Endodermal cell (in vitro differentiated cells): Measurements from ENCODE around the gene IFI27L2. TPM values are rescaled to one million over a fixed set of nuclear protein-coding genes. Genes with fewer than 3 reads are reported as not detected.

Experiments used
- DNase-seq: peaks from one replicate; pipeline ENCODE4 v3.0.0-alpha.2; 2017
- H3K27ac ChIP-seq: 2 replicates; pipeline ENCODE4 v1.5.1; 2013; ENCODE audit warnings: mild to moderate bottlenecking, low read depth, low read length, moderate library complexity
- H3K27me3 ChIP-seq: 2 replicates; pipeline ENCODE4 v1.6.1; 2013; ENCODE audit warnings: mild to moderate bottlenecking, low read length, moderate library complexity; ENCODE audit not compliant: insufficient read depth, control insufficient read depth, poor library complexity, severe bottlenecking
- H3K36me3 ChIP-seq: 2 replicates; pipeline ENCODE4 v1.7.0; 2013; ENCODE audit warnings: mild to moderate bottlenecking, low read length, moderate library complexity; ENCODE audit not compliant: control insufficient read depth, insufficient read depth
- H3K4me1 ChIP-seq: one replicate; pipeline ENCODE4 v1.7.0; 2013; ENCODE audit warnings: low read length; ENCODE audit not compliant: control insufficient read depth, insufficient read depth
- H3K4me3 ChIP-seq: 2 replicates; pipeline ENCODE4 v1.5.1; 2013; ENCODE audit warnings: mild to moderate bottlenecking, low read length, moderate library complexity
- H3K9ac ChIP-seq: 2 replicates; pipeline ENCODE4 v1.6.1; 2013; ENCODE audit warnings: mild to moderate bottlenecking, low read length, moderate library complexity; ENCODE audit not compliant: poor library complexity, severe bottlenecking; ENCODE audit errors: extremely low read depth
- H3K9me3 ChIP-seq: 2 replicates; pipeline ENCODE4 v1.6.1; 2013; ENCODE audit warnings: mild to moderate bottlenecking, low read length, moderate library complexity; ENCODE audit not compliant: control insufficient read depth
- H3K27ac Mint-ChIP-seq: 2 replicates; pipeline ENCODE4 v1.8.0; 2020; ENCODE audit warnings: mixed read lengths
- H3K27me3 Mint-ChIP-seq: 2 replicates; pipeline ENCODE4 v1.8.0; 2021; ENCODE audit warnings: mild to moderate bottlenecking, mixed read lengths; ENCODE audit not compliant: insufficient read depth
- H3K36me3 Mint-ChIP-seq: 2 replicates; pipeline ENCODE4 v1.8.0; 2020; ENCODE audit warnings: low read depth, mixed read lengths
- H3K4me1 Mint-ChIP-seq: 2 replicates; pipeline ENCODE4 v1.8.0; 2020; ENCODE audit warnings: mixed read lengths
- H3K4me3 Mint-ChIP-seq: 2 replicates; pipeline ENCODE4 v1.8.0; 2020; ENCODE audit warnings: mild to moderate bottlenecking, moderate library complexity, mixed read lengths
- H3K9me3 Mint-ChIP-seq: 2 replicates; pipeline ENCODE4 v1.8.0; 2020; ENCODE audit warnings: mild to moderate bottlenecking, mixed read lengths
- WGBS, 2 experiments: methylation state at CpG; one replicate each; pipeline versions ENCODE4 v1.1.5 to v1.1.7; 2013; ENCODE audit warnings: missing lambda C conversion rate in 2 of 2, mixed read lengths in 1 of 2; ENCODE audit not compliant: insufficient coverage in 1 of 2, insufficient read length in 1 of 2; 5-methylcytosine and 5-hydroxymethylcytosine counted together
- total RNA-seq, 2 donors: library from RNA; stranded (reverse); fragmentation: NEBNext Ultra II Directional in 1 of 2; extraction: Animal tissue kit (Norgen Biotek cat#: 25700) in 1 of 2; gene quantifications; 2 replicates in 1 of 2; 3 replicates in 1 of 2; pipeline ENCODE4 v1.2.1, GENCODE V29; 2021
- TF ChIP-seq, protein P1 (sequence below): fragments of 200-600 bp; sonication (generic); conservative IDR thresholded peaks from 2 replicates; pipeline ENCODE4 v1.5.0; 2021; ENCODE audit warnings: antibody characterized with exemption, mild to moderate bottlenecking

IFI27L2 gene
- total RNA-seq, 2 donors from 2014 or later, result 36.0 to 43.7 TPM

DNA sequence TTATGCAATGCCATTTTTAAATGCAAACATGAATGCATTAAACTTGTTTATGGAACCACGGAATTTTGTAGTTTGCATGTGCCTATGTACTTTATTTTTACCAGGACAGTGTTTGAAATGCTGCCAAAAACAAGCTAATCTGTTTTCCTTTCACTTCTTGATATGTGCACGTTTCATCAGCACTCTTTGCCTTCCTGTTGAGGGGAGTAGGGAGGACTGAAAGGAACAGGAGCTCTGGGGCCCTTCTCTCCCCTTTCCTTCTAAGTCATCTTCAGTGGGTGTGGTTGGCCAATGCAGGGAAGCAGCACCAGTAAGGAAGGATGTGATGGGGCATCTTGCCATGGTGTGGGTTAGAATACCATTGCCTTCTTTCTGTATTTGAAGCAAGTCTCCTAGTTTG, 32.6 kb upstream of the IFI27L2 start:
- Histone ChIP-seq H3K9ac (no peak overlapping the region), H3K27ac (no peak overlapping the region), H3K4me1 (no peaks in the 10 kb centered on the region), H3K4me3 (no peak overlapping the region), H3K27me3 (no peaks in the 10 kb centered on the region), H3K9me3 (no peaks in the 10 kb centered on the region), H3K36me3 (no peaks in the 10 kb centered on the region)
- no peak for DNase-seq
- Mint-ChIP-seq H3K4me1 (peaks cover 9% of the 10 kb centered on the region), H3K27ac (no peak overlapping the region), H3K36me3 (no peaks in the 10 kb centered on the region), H3K9me3 (no peaks in the 10 kb centered on the region), H3K27me3 (peaks cover 12% of the 10 kb centered on the region), H3K4me3 (no peak overlapping the region)
- WGBS, 2 experiments, result 62 to 85% methylated on average over 2 of the region's 2 CpGs
- TF ChIP-seq, protein P1, sequence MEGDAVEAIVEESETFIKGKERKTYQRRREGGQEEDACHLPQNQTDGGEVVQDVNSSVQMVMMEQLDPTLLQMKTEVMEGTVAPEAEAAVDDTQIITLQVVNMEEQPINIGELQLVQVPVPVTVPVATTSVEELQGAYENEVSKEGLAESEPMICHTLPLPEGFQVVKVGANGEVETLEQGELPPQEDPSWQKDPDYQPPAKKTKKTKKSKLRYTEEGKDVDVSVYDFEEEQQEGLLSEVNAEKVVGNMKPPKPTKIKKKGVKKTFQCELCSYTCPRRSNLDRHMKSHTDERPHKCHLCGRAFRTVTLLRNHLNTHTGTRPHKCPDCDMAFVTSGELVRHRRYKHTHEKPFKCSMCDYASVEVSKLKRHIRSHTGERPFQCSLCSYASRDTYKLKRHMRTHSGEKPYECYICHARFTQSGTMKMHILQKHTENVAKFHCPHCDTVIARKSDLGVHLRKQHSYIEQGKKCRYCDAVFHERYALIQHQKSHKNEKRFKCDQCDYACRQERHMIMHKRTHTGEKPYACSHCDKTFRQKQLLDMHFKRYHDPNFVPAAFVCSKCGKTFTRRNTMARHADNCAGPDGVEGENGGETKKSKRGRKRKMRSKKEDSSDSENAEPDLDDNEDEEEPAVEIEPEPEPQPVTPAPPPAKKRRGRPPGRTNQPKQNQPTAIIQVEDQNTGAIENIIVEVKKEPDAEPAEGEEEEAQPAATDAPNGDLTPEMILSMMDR, result no peak

DNA sequence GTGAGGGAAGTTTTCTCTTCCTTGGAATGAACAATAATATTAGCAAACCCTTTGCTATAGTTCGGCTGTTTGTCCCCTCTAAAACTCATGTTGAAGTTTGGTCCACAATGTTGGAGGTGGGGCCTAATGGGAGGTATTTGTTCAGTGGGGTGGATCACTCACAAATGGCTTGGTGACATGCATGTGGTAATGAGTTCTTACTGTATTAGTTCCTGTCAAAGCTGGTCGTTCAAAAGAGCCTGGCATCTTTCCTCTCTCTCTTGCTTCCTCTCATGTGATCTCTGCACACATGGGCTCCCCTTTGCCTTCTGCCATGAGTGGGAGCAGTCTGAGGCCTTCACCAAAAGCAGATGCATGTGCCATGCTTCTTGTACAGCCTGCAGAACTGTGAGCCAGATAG, 31.7 kb upstream of the IFI27L2 start:
- Histone ChIP-seq H3K27me3 (no peaks in the 10 kb centered on the region), H3K27ac (no peak overlapping the region), H3K9ac (no peak overlapping the region), H3K4me3 (no peak overlapping the region), H3K9me3 (no peaks in the 10 kb centered on the region), H3K36me3 (no peaks in the 10 kb centered on the region), H3K4me1 (no peaks in the 10 kb centered on the region)
- peaks cover 2% of the 10 kb centered on the region for H3K9me3 Mint-ChIP-seq
- H3K27ac Mint-ChIP-seq, result no peak overlapping the region
- TF ChIP-seq, protein P1, result no peak
- peaks cover 15% of the 10 kb centered on the region for H3K27me3 Mint-ChIP-seq
- DNase-seq, result no peak
- H3K4me3 Mint-ChIP-seq, result no peak overlapping the region
- no peaks in the 10 kb centered on the region for H3K36me3 Mint-ChIP-seq
- H3K4me1 Mint-ChIP-seq, result peaks cover 9% of the 10 kb centered on the region
- 70 to 93% methylated on average over 2 of the region's 2 CpGs for WGBS, 2 experiments

DNA sequence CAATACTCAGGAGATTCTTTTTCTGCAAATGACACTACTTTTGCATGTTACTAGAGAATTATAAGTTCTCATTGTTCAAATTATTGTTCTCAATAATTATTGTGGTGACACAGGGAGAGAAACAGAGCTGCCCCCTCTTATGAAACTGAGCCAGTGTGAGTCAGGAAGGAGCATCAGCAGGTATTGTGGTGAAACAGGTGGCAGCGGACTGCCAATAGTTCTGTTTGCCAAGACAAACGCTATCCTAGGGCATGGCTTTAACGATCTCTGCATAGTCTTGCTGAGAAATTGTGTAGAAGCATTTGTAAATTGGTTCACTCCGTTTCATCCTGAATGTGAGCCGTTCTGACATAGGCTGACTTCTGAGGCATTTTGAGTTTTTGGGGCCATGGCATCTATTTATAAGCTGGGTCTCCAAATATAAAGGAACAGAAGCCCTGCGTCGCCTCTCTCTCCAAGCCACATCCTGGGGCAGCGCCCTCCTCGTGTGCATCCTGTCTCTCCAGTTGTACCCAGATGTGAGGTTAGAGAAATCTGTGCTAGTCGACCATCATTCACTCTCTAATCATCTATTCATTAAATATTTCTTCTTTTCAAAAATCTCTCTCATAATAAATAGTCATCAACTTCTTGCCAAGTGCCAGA, 29.0 kb upstream of the IFI27L2 start:
- Histone ChIP-seq H3K36me3 (no peaks in the 10 kb centered on the region), H3K4me3 (no peak overlapping the region), H3K27ac (no peak overlapping the region), H3K27me3 (no peaks in the 10 kb centered on the region), H3K9me3 (no peaks in the 10 kb centered on the region), H3K9ac (no peak overlapping the region), H3K4me1 (no peaks in the 10 kb centered on the region)
- H3K4me3 Mint-ChIP-seq, result no peak overlapping the region
- WGBS, 2 experiments, result 86 to 93% methylated on average over 4 to 10 of the region's 10 CpGs
- peaks cover 13% of the 10 kb centered on the region for H3K9me3 Mint-ChIP-seq
- TF ChIP-seq, protein P1, result no peak
- H3K36me3 Mint-ChIP-seq, result no peaks in the 10 kb centered on the region
- DNase-seq, result no peak
- H3K27me3 Mint-ChIP-seq, result peaks cover 8% of the 10 kb centered on the region
- no peak overlapping the region for H3K27ac Mint-ChIP-seq
- H3K4me1 Mint-ChIP-seq, result no peaks in the 10 kb centered on the region
